Fibroblast of lung (primary cell): ENCODE measurements around the gene FOXL3. TPM values are rescaled to one million over a fixed set of nuclear protein-coding genes. Genes with fewer than 3 reads are reported as not detected.

ENCODE experiments used
- DNase-seq, 2 donors: peaks; one replicate each; pipeline versions ENCODE4 v3.0.0 to v3.0.0-alpha.2; 2010; ENCODE audit warnings: low read depth in 2 of 2
- H2AFZ ChIP-seq: 2 replicates; pipeline ENCODE4 v1.5.1; 2012; ENCODE audit warnings: low read length, control low read depth, inconsistent platforms
- H3K27ac ChIP-seq: 2 replicates; pipeline ENCODE4 v1.5.1; 2011; ENCODE audit warnings: low read length, control low read depth; ENCODE audit not compliant: insufficient read depth
- H3K27me3 ChIP-seq: 2 replicates; pipeline ENCODE4 v1.5.1; 2011; ENCODE audit warnings: mild to moderate bottlenecking, low read length; ENCODE audit not compliant: control insufficient read depth, insufficient read depth
- H3K36me3 ChIP-seq: 2 replicates; pipeline ENCODE4 v1.5.1; 2011; ENCODE audit warnings: low read length; ENCODE audit not compliant: control insufficient read depth, insufficient read depth
- H3K4me1 ChIP-seq: 2 replicates; pipeline ENCODE4 v1.5.1; 2011; ENCODE audit warnings: low read length; ENCODE audit not compliant: control insufficient read depth, insufficient read depth; ENCODE audit errors: extremely low read depth
- H3K4me2 ChIP-seq: 2 replicates; pipeline ENCODE4 v1.5.1; 2011; ENCODE audit warnings: low read length, control low read depth; ENCODE audit not compliant: insufficient read depth; ENCODE audit errors: extremely low read depth
- H3K4me3 ChIP-seq, 4 experiments: fragments of 200-600 bp in 1 of 4; sonication (generic) in 1 of 4; replicated peaks in 1 of 4; 2 replicates each; pipeline ENCODE4 v1.5.1; 2011 to 2016; ENCODE audit warnings: low read length in 4 of 4, low read depth in 3 of 4, mild to moderate bottlenecking in 3 of 4, control low read depth in 2 of 4, inconsistent platforms in 1 of 4, mixed read lengths in 1 of 4; ENCODE audit not compliant: insufficient read depth in 1 of 4; ENCODE audit errors: control extremely low read depth in 1 of 4
- H3K79me2 ChIP-seq: 2 replicates; pipeline ENCODE4 v1.5.1; 2012; ENCODE audit warnings: mild to moderate bottlenecking, low read length, inconsistent platforms; ENCODE audit not compliant: control insufficient read depth, insufficient read depth
- H3K9ac ChIP-seq: 2 replicates; pipeline ENCODE4 v1.5.1; 2011; ENCODE audit warnings: mild to moderate bottlenecking, low read length, control low read depth; ENCODE audit not compliant: insufficient read depth
- H3K9me3 ChIP-seq: 2 replicates; pipeline ENCODE4 v1.5.1; 2012; ENCODE audit warnings: low read depth, low read length; ENCODE audit not compliant: control insufficient read depth, insufficient read depth
- H4K20me1 ChIP-seq: 2 replicates; pipeline ENCODE4 v1.5.1; 2011; ENCODE audit warnings: low read length; ENCODE audit not compliant: control insufficient read depth, insufficient read depth; ENCODE audit errors: extremely low read depth
- EZH2 ChIP-seq: IDR thresholded peaks from 2 replicates; pipeline ENCODE4 v1.5.1; 2012; ENCODE audit warnings: low read length, control low read depth, mild to moderate bottlenecking; ENCODE audit errors: missing control alignments
- polyA plus RNA-seq, 2 donors: library from polyadenylated mRNA; depleted of rRNA in 1 of 2; stranded (reverse) in 1 of 2; unstranded in 1 of 2; fragments of >200 nt; gene quantifications; 2 replicates each; pipeline ENCODE4 v1.2.1, GENCODE V29; 2011 to 2012; ENCODE audit warnings: missing spikeins in 1 of 2
- total RNA-seq: library from RNA; depleted of rRNA; stranded (reverse); fragments of >200 nt; gene quantifications from 2 replicates; pipeline ENCODE4 v1.2.1, GENCODE V29; 2014
- TF ChIP-seq, protein P1 (sequence below), 2 donors: IDR thresholded peaks in 1 of 2; conservative IDR thresholded peaks in 1 of 2; 1 replicate in 1 of 2; 2 replicates in 1 of 2; pipeline ENCODE4 v1.5.1; 2011 to 2012; ENCODE audit warnings: low read length in 2 of 2, control low read depth in 1 of 2, inconsistent platforms in 1 of 2, low read depth in 1 of 2, mild to moderate bottlenecking in 1 of 2

Gene FOXL3
- total and polyA plus RNA-seq, 2 donors (not counting 1 experiment from before 2014, with no cell fraction given): not detected

DNA sequence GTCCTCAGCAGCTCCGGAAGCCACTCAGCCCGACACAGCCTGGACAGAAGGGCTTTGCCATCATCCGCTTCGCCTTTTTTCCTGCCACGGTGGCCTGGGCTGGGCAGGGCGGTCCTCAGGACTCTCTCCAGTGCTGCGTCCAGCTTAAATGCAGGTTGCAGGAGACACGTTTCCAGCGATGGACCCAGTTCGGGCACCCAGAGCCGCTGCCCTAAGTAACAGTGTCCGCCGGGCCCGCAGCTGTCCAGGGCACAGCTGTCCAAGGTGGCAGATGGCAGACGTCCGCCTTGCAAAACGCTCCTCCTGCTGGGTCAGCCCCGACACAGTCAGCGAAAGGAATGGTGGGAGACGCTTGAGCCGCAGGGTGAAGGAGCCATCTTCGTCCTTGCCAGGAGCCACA lies 37.0 kb upstream of the FOXL3 start:
- Histone ChIP-seq H3K4me3 (no peak overlapping the region), H3K9ac (no peak overlapping the region), H3K79me2 (no peaks in the 10 kb centered on the region), H2AFZ (no peak overlapping the region), H3K36me3 (peaks cover 46% of the 10 kb centered on the region), H3K4me1 (no peaks in the 10 kb centered on the region), H3K9me3 (no peaks in the 10 kb centered on the region), H4K20me1 (no peaks in the 10 kb centered on the region), H3K4me2 (no peak overlapping the region), H3K27ac (no peak overlapping the region), H3K27me3 (no peaks in the 10 kb centered on the region)
- no peak for TF ChIP-seq EZH2
- TF ChIP-seq, protein P1, sequence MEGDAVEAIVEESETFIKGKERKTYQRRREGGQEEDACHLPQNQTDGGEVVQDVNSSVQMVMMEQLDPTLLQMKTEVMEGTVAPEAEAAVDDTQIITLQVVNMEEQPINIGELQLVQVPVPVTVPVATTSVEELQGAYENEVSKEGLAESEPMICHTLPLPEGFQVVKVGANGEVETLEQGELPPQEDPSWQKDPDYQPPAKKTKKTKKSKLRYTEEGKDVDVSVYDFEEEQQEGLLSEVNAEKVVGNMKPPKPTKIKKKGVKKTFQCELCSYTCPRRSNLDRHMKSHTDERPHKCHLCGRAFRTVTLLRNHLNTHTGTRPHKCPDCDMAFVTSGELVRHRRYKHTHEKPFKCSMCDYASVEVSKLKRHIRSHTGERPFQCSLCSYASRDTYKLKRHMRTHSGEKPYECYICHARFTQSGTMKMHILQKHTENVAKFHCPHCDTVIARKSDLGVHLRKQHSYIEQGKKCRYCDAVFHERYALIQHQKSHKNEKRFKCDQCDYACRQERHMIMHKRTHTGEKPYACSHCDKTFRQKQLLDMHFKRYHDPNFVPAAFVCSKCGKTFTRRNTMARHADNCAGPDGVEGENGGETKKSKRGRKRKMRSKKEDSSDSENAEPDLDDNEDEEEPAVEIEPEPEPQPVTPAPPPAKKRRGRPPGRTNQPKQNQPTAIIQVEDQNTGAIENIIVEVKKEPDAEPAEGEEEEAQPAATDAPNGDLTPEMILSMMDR (conservative IDR thresholded peaks at IDR 0.05 in 1 of 2, IDR thresholded peaks at IDR 0.05 in 1 of 2; ENCODE audit: low read depth in 1 of 2, low read length in 2 of 2): no peak
- DNase-seq: no peak

DNA sequence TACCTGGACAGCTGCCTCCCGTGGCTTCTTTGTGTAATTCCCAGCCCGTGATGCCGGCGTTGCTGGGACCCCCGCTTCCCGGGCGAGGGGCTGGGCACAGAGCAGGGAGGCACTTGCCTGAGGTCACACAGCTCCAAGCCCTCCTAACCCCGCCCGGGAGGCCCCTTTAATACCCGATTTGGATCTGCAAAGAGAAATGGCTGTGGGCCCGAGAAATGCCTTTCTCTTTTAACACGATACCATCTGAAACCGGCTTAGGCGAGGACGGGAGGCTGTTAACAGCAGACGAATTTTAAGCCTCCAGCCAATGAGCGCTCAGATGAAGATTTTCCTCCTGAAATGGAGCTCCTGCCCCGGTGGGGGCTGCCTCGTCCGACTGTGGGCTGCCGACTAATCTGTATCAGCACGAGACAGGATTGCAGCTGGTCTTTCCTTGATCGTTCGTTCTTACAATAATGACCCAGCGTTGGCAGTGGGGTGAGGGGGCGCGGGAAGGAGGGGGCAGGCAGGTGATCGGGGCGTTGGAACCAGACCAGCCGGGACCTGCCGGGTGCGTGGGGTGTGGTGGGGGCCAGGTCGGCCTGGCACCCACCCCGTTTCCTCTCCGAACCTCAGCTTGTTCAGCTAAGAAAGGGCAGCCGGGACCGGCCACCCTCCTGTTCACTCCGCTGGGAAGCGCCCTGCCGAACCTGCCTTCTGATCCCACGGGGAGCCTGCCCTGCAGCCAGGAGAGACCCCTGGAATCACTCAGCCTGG lies 36.2 kb upstream of the FOXL3 start:
- Histone ChIP-seq H2AFZ (no peak overlapping the region), H3K36me3 (peaks cover 46% of the 10 kb centered on the region), H3K9ac (no peak overlapping the region), H3K4me2 (no peak overlapping the region), H3K79me2 (no peaks in the 10 kb centered on the region), H3K9me3 (no peaks in the 10 kb centered on the region), H3K4me1 (no peaks in the 10 kb centered on the region), H4K20me1 (no peaks in the 10 kb centered on the region), H3K27ac (no peak overlapping the region), H3K27me3 (no peaks in the 10 kb centered on the region), H3K4me3 (no peak overlapping the region)
- no peak for DNase-seq
- TF ChIP-seq, protein P1 (conservative IDR thresholded peaks at IDR 0.05 in 1 of 2, IDR thresholded peaks at IDR 0.05 in 1 of 2; ENCODE audit: low read depth in 1 of 2, low read length in 2 of 2): no peak
- TF ChIP-seq EZH2: no peak

GRCh38 chr7:254337-255037 lies 35.5 kb upstream of the FOXL3 start:
- no peak for DNase-seq
- no peak overlapping the region for H3K4me3 ChIP-seq
- peaks cover 47% of the 10 kb centered on the region for H3K36me3 ChIP-seq

More at GRCh38 chr7:254337-255037, 35.5 kb upstream of the FOXL3 start:
- no peak overlapping the region for H3K9ac ChIP-seq
- H2AFZ ChIP-seq: no peak overlapping the region
- no peaks in the 10 kb centered on the region for H3K9me3 ChIP-seq
- H3K4me2 ChIP-seq: no peak overlapping the region
- H3K4me1 ChIP-seq: no peaks in the 10 kb centered on the region
- H3K27me3 ChIP-seq: no peaks in the 10 kb centered on the region
- no peak overlapping the region for H3K27ac ChIP-seq
- TF ChIP-seq, protein P1 (conservative IDR thresholded peaks at IDR 0.05 in 1 of 2, IDR thresholded peaks at IDR 0.05 in 1 of 2; ENCODE audit: low read depth in 1 of 2, low read length in 2 of 2): no peak
- TF ChIP-seq EZH2: no peak
- no peaks in the 10 kb centered on the region for H3K79me2 ChIP-seq
- no peaks in the 10 kb centered on the region for H4K20me1 ChIP-seq
